ENCODE data around the gene USP8. TPM values are rescaled to one million over a fixed set of nuclear protein-coding genes. Genes with fewer than 3 reads are reported as not detected.

Gene USP8
- total and polyA plus RNA-seq, 4 donors: 23.7 to 70.2 (median 40.3) TPM

GRCh38 chr15:50543556-50543955 is 119.4 kb downstream of the USP8 start:
- Histone ChIP-seq H3K9me3 (ENCODE audit: control insufficient read depth, low read length) (no peaks in the 10 kb centered on the region), H3K36me3 (ENCODE audit: control insufficient read depth in 1 of 2, insufficient read depth in 2 of 2, low read length in 1 of 2) (no peaks in the 10 kb centered on the region), H3K4me1 (ENCODE audit: control insufficient read depth in 1 of 2, insufficient read depth in 2 of 2, low read length in 2 of 2) (no peaks in the 10 kb centered on the region), H3K27me3 (ENCODE audit: control insufficient read depth in 1 of 2, insufficient read depth in 2 of 2, low read length in 1 of 2) (no peaks in the 10 kb centered on the region), H3K4me3 (ENCODE audit: low read length in 2 of 2) (no peak overlapping the region), H3K27ac (ENCODE audit: low read depth in 1 of 2, low read length in 2 of 2) (no peak overlapping the region)
- intact Hi-C loops (cut with DNase I): no loop called here
- DNase-seq: no peak
- WGBS, 2 donors: 75 to 82% methylated on average over 3 of the region's 3 CpGs
- ATAC-seq (ENCODE audit: low FRiP score): no peak

- WGBS, 2 donors: 39 to 61% methylated on average over 5 of the region's 5 CpGs
- H3K4me3 ChIP-seq (ENCODE audit: low read length in 2 of 2): no peak overlapping the region
- ATAC-seq (ENCODE audit: low FRiP score): no peak
- no peaks in the 10 kb centered on the region for H3K9me3 ChIP-seq (ENCODE audit: control insufficient read depth, low read length)
- no peaks in the 10 kb centered on the region for H3K27me3 ChIP-seq (ENCODE audit: control insufficient read depth in 1 of 2, insufficient read depth in 2 of 2, low read length in 1 of 2)
- no peaks in the 10 kb centered on the region for H3K36me3 ChIP-seq (ENCODE audit: control insufficient read depth in 1 of 2, insufficient read depth in 2 of 2, low read length in 1 of 2)
- H3K27ac ChIP-seq (ENCODE audit: low read depth in 1 of 2, low read length in 2 of 2): no peak overlapping the region
- intact Hi-C loops (cut with DNase I): no loop called here
- no peak for DNase-seq
- no peaks in the 10 kb centered on the region for H3K4me1 ChIP-seq (ENCODE audit: control insufficient read depth in 1 of 2, insufficient read depth in 2 of 2, low read length in 2 of 2)
Measured at GRCh38 chr15:50544368-50544767, 120.2 kb downstream of the USP8 start.

- WGBS, 2 donors: 88 to 89% methylated on average over 5 of the region's 5 CpGs
- DNase-seq (no peak), ATAC-seq (ENCODE audit: low FRiP score) (no peak)
- H3K4me3 ChIP-seq (ENCODE audit: low read length in 2 of 2): no peak within 1 kb of the TSS
- no peak within 1 kb of the TSS for H3K27ac ChIP-seq (ENCODE audit: low read depth in 1 of 2, low read length in 2 of 2)
- H3K27me3 ChIP-seq (ENCODE audit: control insufficient read depth in 1 of 2, insufficient read depth in 2 of 2, low read length in 1 of 2): no peaks in the 10 kb centered on the region
- intact Hi-C loops (cut with DNase I): no loop called here
- H3K4me1 ChIP-seq (ENCODE audit: control insufficient read depth in 1 of 2, insufficient read depth in 2 of 2, low read length in 2 of 2): no peaks in the 10 kb centered on the region
- no peaks in the 10 kb centered on the region for H3K9me3 ChIP-seq (ENCODE audit: control insufficient read depth, low read length)
- no peaks in the 10 kb centered on the region for H3K36me3 ChIP-seq (ENCODE audit: control insufficient read depth in 1 of 2, insufficient read depth in 2 of 2, low read length in 1 of 2)
Measured at GRCh38 chr15:50546566-50546965, 122.4 kb downstream of the USP8 start, which contains the start of gene USP50. Gene USP50 (minus strand): TSS chr15:50546666. CDS start chr15:50546525, 141 bp downstream.

GRCh38 chr15:50549326-50549725 is 125.1 kb downstream of the USP8 start:
- ATAC-seq (ENCODE audit: low FRiP score) (no peak), DNase-seq (no peak)
- no peak overlapping the region for H3K27ac ChIP-seq (ENCODE audit: low read depth in 1 of 2, low read length in 2 of 2)
- no peaks in the 10 kb centered on the region for H3K9me3 ChIP-seq (ENCODE audit: control insufficient read depth, low read length)
- no peaks in the 10 kb centered on the region for H3K36me3 ChIP-seq (ENCODE audit: control insufficient read depth in 1 of 2, insufficient read depth in 2 of 2, low read length in 1 of 2)
- H3K4me3 ChIP-seq (ENCODE audit: low read length in 2 of 2): no peak overlapping the region
- 74 to 80% methylated on average over 7 of the region's 7 CpGs for WGBS, 2 donors
- no peaks in the 10 kb centered on the region for H3K27me3 ChIP-seq (ENCODE audit: control insufficient read depth in 1 of 2, insufficient read depth in 2 of 2, low read length in 1 of 2)
- intact Hi-C loops (cut with DNase I): no loop called here
- H3K4me1 ChIP-seq (ENCODE audit: control insufficient read depth in 1 of 2, insufficient read depth in 2 of 2, low read length in 2 of 2): no peaks in the 10 kb centered on the region

GRCh38 chr15:50552238-50552637 is 128.0 kb downstream of the USP8 start:
- no peak overlapping the region for H3K4me3 ChIP-seq (ENCODE audit: low read length in 2 of 2)
- H3K27me3 ChIP-seq (ENCODE audit: control insufficient read depth in 1 of 2, insufficient read depth in 2 of 2, low read length in 1 of 2): no peaks in the 10 kb centered on the region
- H3K36me3 ChIP-seq (ENCODE audit: control insufficient read depth in 1 of 2, insufficient read depth in 2 of 2, low read length in 1 of 2): no peaks in the 10 kb centered on the region
- no peaks in the 10 kb centered on the region for H3K9me3 ChIP-seq (ENCODE audit: control insufficient read depth, low read length)
- no peaks in the 10 kb centered on the region for H3K4me1 ChIP-seq (ENCODE audit: control insufficient read depth in 1 of 2, insufficient read depth in 2 of 2, low read length in 2 of 2)
- 87 to 90% methylated on average over 4 of the region's 4 CpGs for WGBS, 2 donors
- H3K27ac ChIP-seq (ENCODE audit: low read depth in 1 of 2, low read length in 2 of 2): no peak overlapping the region
- no peak for ATAC-seq (ENCODE audit: low FRiP score)
- DNase-seq: no peak
- intact Hi-C loops (cut with DNase I): no loop called here

- no peak overlapping the region for H3K4me3 ChIP-seq (ENCODE audit: low read length in 2 of 2)
- intact Hi-C loops (cut with DNase I): no loop called here
- DNase-seq (no peak), ATAC-seq (ENCODE audit: low FRiP score) (no peak)
- H3K9me3 ChIP-seq (ENCODE audit: control insufficient read depth, low read length): no peaks in the 10 kb centered on the region
- H3K27me3 ChIP-seq (ENCODE audit: control insufficient read depth in 1 of 2, insufficient read depth in 2 of 2, low read length in 1 of 2): no peaks in the 10 kb centered on the region
- 95 to 97% methylated on average over 2 of the region's 2 CpGs for WGBS, 2 donors
- H3K4me1 ChIP-seq (ENCODE audit: control insufficient read depth in 1 of 2, insufficient read depth in 2 of 2, low read length in 2 of 2): no peaks in the 10 kb centered on the region
- no peak overlapping the region for H3K27ac ChIP-seq (ENCODE audit: low read depth in 1 of 2, low read length in 2 of 2)
- H3K36me3 ChIP-seq (ENCODE audit: control insufficient read depth in 1 of 2, insufficient read depth in 2 of 2, low read length in 1 of 2): no peaks in the 10 kb centered on the region
Measured at GRCh38 chr15:50556642-50557371, 132.6 kb downstream of the USP8 start.

GRCh38 chr15:50558012-50558411 is 133.8 kb downstream of the USP8 start:
- DNase-seq: no peak
- Histone ChIP-seq H3K4me1 (ENCODE audit: control insufficient read depth in 1 of 2, insufficient read depth in 2 of 2, low read length in 2 of 2) (no peaks in the 10 kb centered on the region), H3K4me3 (ENCODE audit: low read length in 2 of 2) (no peak overlapping the region), H3K36me3 (ENCODE audit: control insufficient read depth in 1 of 2, insufficient read depth in 2 of 2, low read length in 1 of 2) (peaks cover 0 to 2% of the 10 kb centered on the region in 2 donors), H3K9me3 (ENCODE audit: control insufficient read depth, low read length) (no peaks in the 10 kb centered on the region), H3K27ac (ENCODE audit: low read depth in 1 of 2, low read length in 2 of 2) (no peak overlapping the region), H3K27me3 (ENCODE audit: control insufficient read depth in 1 of 2, insufficient read depth in 2 of 2, low read length in 1 of 2) (no peaks in the 10 kb centered on the region)
- ATAC-seq (ENCODE audit: low FRiP score): no peak
- intact Hi-C loops (cut with DNase I): no loop called here
- 94 to 100% methylated on average over 2 of the region's 2 CpGs for WGBS, 2 donors

- intact Hi-C loops (cut with DNase I): loop anchor here in 1 of 2 donors (10.0 kb wide), 1 partner anchor 68 kb away; no protein-coding TSS in a partner anchor
- no peaks in the 10 kb centered on the region for H3K9me3 ChIP-seq (ENCODE audit: control insufficient read depth, low read length)
- ATAC-seq (ENCODE audit: low FRiP score): no peak
- no peak overlapping the region for H3K27ac ChIP-seq (ENCODE audit: low read depth in 1 of 2, low read length in 2 of 2)
- no peak for DNase-seq
- H3K4me1 ChIP-seq (ENCODE audit: control insufficient read depth in 1 of 2, insufficient read depth in 2 of 2, low read length in 2 of 2): no peaks in the 10 kb centered on the region
- no peaks in the 10 kb centered on the region for H3K27me3 ChIP-seq (ENCODE audit: control insufficient read depth in 1 of 2, insufficient read depth in 2 of 2, low read length in 1 of 2)
- H3K4me3 ChIP-seq (ENCODE audit: low read length in 2 of 2): no peak overlapping the region
- H3K36me3 ChIP-seq (ENCODE audit: control insufficient read depth in 1 of 2, insufficient read depth in 2 of 2, low read length in 1 of 2): peaks cover 0 to 2% of the 10 kb centered on the region in 2 donors
- WGBS, 2 donors: 57 to 59% methylated on average over 4 of the region's 4 CpGs
Measured at GRCh38 chr15:50562735-50563640, 138.8 kb downstream of the USP8 start.

All from aorta (tissue), 5 donors.